ENCODE results near the gene PHF14.

Gene PHF14

GRCh38 chr7:11213266-11213665 is 239.6 kb downstream of the PHF14 start:
- TF ChIP-seq CTCF (IDR thresholded peaks at IDR 0.05; ENCODE audit: insufficient read depth, low read length, missing control alignments), result no peak
- H3K4me3 ChIP-seq (ENCODE audit: low read depth, low read length), result no peak overlapping the region
- ChIA-PET POLR2A (no interaction called here), CTCF (interaction anchor here (1.2 to 4.0 kb wide), 6 partner anchors 11 to 325 kb away, joined by 3 to 45 read pairs (median 9); no protein-coding TSS in a partner anchor)
- no peak for DNase-seq (ENCODE audit: low read depth, low spot score)

- TF ChIP-seq CTCF (IDR thresholded peaks at IDR 0.05; ENCODE audit: insufficient read depth, low read length, missing control alignments), result no peak
- ChIA-PET POLR2A (no interaction called here), CTCF (no interaction called here)
- DNase-seq (ENCODE audit: low read depth, low spot score), result no peak
- H3K4me3 ChIP-seq (ENCODE audit: low read depth, low read length), result no peak overlapping the region
Measured at GRCh38 chr7:11216276-11216675, 242.6 kb downstream of the PHF14 start.

GRCh38 chr7:11217848-11218565 is 244.3 kb downstream of the PHF14 start:
- DNase-seq (ENCODE audit: low read depth, low spot score), result no peak
- no peak for TF ChIP-seq CTCF (IDR thresholded peaks at IDR 0.05; ENCODE audit: insufficient read depth, low read length, missing control alignments)
- H3K4me3 ChIP-seq (ENCODE audit: low read depth, low read length), result no peak overlapping the region
- ChIA-PET POLR2A (no interaction called here), CTCF (no interaction called here)
